GM04504 (cell line): ENCODE measurements around the gene PI4KA.
A peak's percentile ranks its signal among the peaks of the same experiment; 100 is the strongest.
"Not testable (repeated sequence)": the region's sequence is repeated elsewhere in the genome, so short reads cannot be mapped to it uniquely, and the experiment has no call there.

Source experiments
- DNase-seq: peaks from one replicate; pipeline ENCODE4 v3.0.0-alpha.2; 2012; ENCODE audit warnings: low read depth

The PI4KA gene

GRCh38 chr22:20748082-20748481 is 110.5 kb downstream of the PI4KA start:
- DNase-seq = no peak

DNA sequence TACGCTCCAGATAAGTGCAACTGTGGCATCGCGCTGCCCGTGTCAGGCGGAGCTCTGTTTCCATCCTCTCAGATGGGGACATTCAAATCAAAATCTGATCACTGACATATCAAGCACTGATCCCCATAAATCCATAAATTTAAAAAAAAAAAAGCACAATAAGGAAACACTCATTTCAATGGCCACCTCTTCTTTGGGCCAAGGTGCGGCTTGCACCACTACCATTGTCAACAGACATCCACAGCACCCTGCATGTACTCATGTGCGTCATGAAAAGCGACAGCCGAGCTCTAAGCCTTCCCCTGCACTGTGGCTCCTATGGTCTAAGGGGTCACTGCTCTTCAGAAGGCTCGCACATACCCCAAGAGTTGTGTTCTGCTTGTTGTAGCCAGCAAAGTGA is 111.4 kb downstream of the PI4KA start:
- DNase-seq = no peak

DNA sequence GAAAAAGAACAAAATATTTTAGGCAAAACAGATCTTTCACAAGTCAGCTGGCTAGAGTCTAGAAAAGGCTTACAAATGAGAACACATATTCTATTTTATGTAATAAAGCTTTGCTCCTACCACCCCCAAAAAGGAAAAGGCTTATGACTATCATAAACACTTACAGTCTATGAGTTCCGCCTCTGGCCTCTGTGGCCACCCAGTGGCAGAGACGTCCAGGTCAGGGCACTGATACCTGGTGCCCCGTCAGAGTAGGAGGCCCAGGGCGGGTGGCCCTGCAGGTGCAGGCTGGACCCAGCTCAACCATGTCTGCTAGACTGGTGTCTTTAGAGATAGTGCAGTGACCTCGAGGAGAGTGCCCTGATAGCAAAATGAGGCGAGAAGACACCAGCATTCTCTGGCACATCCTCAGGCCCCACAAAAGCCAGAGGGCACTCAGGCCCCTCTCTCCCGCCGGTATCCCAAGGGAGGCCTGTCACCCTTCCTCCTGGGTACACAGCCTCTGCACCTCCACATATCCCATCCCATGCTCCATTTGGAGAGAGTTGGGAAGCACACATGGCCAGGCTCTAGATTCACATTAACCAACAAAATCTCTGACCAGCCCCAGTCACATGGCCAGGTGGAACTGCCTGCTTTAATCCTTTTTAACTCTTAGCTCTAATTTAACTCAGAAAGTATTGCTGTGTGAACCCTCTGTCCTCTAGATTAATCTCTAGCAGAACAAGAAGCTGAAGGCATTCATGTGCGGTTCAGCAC is 112.0 kb downstream of the PI4KA start:
- no peak for DNase-seq

DNA sequence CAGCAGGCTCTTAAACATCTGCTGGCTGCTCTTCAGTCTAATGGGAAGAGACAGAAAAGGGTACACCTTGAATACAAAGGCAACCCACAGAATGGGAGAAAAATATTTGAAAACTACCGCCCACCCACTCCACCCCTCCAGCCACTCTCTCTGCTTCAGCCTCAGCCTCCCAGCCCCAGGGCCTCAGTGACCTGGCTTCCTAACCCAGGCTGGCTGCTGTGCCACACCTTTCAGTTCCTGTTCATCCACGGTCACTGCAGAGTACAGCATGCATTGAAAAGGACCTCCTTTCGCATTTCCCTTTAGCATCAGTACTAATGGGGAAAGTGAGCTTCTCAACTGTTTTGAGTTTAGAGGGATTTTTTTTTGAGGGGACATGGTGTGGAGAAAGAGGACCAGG is 113.5 kb downstream of the PI4KA start:
- DNase-seq = no peak

DNA sequence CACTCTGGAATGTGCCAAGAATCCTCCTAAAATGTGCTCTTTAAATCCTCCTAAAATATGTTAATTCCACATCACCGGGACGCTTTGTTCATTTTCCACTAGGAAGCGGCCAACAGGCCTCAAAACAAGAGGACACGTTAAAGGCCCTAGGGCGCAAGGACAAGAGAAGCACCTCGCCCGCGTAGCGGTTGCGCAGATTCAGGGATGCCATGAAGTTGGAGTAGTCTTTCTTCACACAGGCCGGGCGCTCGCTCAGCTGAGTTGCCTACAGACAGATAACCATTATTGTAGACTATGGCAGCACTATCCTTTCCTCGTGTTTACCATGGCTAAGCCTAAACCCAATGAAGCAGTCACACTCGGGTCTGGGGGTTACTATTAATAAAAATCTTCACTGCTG is 114.2 kb downstream of the PI4KA start:
- no peak for DNase-seq

GRCh38 chr22:20742764-20743163 is 115.8 kb downstream of the PI4KA start:
- no peak for DNase-seq

DNA sequence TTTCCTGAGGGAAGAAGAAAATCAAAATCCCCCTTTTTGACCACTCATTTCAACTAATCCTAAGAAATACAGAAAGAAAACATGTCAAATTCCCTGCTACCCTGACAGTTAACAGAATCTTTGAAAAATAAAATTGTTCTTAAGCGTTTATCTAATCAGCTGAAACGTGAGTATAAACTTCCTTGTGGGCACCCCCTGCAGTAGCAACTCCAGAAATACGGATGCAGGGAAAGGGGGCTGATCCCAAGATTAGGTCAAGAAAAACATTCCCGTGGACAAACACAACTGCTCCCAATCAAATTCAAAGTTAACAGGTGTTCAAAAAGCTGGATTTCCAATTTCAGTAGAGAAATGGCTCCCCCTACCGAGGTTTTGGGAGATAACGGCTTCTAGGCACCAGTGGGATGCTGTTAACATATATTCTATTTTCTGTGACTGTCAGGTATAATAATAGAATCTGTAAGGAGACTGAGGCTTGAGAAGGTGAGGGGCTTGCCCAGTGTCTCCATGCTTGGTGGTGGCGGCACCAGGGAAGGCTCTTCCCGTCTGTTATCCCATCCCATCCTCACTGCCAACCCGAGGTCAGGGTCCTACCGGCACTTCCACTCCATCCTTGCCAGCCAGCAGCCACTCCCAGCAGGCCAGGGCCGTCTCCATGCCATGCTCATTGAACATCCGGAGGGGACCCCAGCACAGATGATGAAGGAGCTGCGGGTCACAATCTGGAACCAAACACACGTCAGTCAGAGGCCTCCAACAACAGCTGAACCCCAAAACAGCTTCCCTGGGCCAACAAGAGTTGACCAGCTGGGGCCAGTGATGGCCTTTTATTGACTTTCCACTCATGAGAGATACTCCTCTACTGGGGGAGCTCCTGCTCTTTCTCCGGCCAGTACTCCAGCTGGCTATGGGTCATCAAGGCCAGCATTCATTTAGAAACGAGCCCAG is 116.7 kb downstream of the PI4KA start:
- peak; percentile 3 for DNase-seq

DNA sequence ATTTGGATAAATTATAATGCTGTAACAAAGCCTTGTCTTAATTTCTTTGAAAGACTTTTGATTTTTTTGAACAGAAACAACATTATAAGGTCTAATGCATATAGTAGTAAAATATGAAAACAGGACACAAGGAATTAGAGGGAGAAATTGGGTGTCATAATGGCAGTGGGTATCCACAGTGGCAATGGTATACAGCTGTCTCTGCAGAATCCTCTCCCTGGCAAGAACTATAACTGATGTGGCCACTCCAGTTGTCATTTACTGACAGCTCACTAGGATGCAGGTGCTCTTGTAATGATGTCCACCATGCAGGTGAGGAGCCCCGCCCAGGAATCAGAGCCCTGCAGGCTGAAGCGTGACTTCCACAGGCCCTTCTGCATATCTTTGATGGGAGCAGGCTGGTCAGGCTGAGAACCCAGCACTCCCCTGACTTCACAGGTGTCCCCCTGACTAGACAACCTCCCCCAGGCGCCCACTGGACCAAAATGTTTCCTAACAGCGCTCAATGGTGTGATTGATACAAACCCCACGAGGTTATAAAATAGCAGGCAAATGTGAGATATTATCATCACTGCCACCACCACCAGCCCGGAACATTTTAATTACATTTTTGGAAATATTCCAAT is 117.5 kb downstream of the PI4KA start:
- DNase-seq = no peak

DNA sequence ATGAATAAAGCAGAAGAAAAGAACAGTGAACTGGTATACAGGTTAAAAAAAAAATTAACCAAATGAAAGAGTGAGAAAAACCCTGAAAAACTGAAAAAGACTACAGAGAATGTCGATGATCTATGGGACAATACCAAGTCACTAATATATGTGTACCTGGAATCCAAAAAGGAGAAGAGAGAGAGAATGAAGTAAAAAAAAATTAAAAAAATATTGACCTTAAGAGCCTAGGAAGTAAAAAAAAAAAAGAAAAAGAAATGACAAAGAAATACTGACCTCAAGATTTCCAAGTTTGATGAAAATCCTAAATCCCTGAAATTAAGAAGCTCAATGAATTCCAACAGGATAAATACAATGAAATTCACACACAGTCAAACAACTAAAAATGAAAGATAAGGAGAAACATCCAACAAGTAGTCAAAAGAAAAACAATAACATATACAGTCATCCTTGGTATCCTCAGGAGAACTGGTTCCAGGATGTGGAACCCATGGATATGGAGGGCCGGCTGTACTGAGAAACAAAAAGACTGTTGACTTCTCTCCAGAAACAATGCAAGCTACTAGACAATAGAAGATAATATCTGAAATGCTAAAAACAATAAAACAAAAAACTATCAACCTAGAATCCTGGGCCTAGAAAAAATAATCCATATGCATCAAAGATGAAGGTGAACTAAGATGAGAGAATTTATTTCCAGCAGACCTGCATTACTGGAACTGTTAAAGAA is 118.2 kb downstream of the PI4KA start:
- no peak for DNase-seq

DNA sequence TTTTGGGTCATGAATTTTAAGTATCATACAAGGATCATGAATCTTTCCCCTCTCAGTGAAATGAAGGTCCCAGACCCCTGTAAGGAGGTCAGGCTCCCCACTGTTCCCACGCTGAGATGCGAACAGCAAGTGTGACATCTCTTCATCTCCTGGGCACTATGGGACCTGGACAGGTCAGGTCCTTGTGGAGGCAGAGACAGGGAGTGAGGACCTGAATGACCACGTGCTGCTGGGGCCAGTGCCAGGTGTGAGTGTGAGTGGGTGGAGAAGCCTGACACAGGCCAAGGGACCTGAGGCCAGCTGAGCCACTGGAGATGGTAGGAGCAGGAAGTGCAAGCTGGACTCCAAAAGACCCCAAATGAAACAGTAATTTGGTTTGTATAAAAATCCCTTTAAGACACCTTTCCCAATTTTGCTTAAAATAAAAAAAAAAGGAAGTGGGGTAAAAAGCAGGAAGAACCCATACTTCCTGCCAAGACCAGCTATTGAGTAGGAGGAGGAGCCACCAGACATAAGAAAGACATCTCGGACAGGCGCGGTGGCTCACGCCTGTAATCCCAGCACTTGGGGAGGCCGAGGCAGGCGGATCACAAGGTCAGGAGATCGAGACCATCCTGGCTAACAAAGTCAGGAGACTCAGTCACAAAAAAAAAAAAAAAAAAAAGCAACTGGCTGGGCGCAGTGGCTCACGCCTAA is 120.1 kb downstream of the PI4KA start:
- no peak for DNase-seq

GRCh38 chr22:20736891-20737290 is 121.7 kb downstream of the PI4KA start:
- not testable (repeated sequence) for DNase-seq

- not testable (repeated sequence) for DNase-seq
These were observed 123.1 kb downstream of the PI4KA start for GRCh38 chr22:20735356-20736162.

DNA sequence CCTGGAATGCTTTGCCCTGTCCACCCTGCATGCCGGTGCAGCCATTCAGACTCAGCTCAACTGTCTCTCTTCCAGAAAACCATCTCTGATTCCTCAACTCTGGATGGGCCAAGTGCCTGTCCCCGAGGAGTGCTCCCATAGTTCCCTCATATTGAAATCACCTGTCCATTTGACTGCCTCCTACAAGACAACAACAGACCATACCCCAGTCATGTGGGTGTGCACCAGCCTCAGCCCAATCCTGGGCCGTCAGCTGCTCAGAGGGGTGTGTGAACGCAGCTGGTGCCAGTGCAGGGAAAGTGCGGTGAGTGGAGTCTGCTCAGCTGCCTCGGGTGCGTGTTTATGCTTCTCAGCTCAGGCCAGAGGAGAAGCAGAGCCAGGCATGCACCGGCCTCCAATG is 126.2 kb downstream of the PI4KA start:
- not testable (repeated sequence) for DNase-seq

DNA sequence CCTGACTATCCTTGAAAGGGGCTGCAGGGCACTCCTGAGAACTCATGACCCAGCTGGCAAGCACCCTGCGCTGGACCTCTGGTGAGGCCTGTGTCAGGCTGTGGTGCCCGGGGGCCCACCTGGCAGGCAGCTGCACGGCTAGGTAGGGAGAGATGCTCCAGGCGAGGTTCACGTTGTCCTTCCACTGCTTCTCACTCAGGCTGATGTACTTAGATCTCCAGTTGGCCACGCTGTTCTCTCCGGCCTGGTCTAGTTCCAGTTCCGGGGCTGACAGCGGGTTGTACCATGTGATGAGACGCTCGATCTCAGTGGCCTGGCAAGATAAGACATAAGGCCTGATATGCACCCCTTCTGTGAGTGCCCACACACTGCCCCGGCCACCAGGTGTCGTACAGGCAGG is 129.4 kb downstream of the PI4KA start:
- no peak for DNase-seq

DNA sequence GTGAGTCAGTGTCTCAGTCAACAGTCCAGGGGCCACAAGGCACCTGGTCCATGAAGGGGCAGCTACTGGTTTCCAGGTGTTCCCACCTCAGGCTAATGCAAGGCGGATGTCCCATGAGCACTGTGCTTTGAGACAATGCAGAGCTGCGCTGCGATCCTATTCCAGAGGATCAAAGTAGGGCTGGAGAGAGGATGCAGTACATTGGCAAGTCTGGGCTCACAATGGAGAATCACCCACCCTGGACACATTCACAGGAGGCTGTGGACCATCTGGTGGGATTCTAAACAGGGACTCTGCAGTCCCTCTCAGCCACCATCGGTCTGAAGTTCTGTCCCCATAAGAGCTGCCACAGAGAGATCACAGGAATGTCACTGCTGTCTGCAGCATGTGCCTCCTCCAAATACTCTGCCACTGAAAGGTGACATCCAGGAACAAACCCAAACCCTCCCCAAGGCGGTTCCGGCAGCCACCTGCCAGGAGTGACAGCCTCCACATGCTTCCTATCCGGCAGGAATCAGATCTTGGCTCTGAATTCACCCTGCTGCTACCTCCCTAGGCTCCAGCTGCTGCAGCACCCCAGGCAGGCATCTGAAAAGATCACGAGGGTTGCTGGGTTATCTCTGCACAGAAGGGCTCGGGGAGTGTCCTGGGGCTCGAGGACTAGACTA is 130.0 kb downstream of the PI4KA start:
- no peak for DNase-seq

DNA sequence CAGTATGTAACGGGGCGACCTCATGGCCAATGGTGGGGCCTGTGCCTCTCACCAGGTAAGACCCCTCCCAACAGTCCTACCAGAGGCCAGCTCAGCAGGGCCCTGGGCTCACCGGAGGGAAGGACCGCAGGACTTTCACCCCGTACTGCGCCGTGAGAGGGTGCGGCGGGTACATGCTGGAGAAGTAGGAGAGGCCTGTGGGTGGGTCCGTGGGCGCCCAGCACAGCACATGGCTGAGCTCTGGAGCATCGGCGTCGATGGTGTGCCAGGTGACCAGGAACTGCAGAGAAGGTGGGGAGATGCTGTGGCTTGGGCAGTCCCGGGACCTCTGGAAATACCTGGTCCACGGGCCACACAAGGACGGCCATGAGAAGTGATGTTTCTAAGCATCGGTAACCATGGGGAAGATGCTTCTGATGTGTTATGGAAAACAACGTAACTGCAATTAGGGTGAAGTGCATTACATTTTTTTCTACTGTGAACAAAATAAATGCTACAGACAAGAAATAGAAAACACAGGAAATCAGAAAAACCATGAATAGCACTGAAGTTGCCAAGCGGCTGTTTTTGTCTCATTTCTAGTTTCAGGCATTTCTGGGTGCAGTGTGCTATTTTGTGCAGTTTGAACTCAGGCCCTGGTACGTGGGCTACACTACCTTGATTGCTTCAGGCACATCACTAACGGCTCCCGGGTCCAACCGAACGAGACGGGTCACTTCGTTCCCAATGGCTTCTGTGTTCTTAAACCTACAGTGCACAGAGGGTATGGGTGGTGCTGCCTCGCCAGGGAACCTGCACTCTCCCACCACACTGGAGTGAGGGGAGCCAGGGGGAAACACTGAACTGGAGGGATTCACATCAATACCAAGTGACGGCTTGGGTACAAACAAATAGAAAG is 131.2 kb downstream of the PI4KA start:
- no peak for DNase-seq

GRCh38 chr22:20725987-20726558 is 132.5 kb downstream of the PI4KA start:
- no peak for DNase-seq

- no peak for DNase-seq
These were observed 133.7 kb downstream of the PI4KA start for GRCh38 chr22:20724676-20725454.
